SU-DHL-6 (cell line): ENCODE data around the gene CFAP70.

Experiments used
- CTCF ChIP-seq: fragments of 200-600 bp; sonication (generic); IDR thresholded peaks from one replicate; pipeline ENCODE4 v1.5.1; 2017; ENCODE audit warnings: antibody characterized with exemption, mild to moderate bottlenecking, low read length, moderate library complexity; ENCODE audit not compliant: insufficient read depth, poor library complexity, severe bottlenecking
- EZH2phosphoT487 ChIP-seq: fragments of 200-600 bp; sonication (generic), shearing (Covaris generic); conservative IDR thresholded peaks from 2 replicates; pipeline ENCODE4 v1.6.1; 2018; ENCODE audit warnings: mild to moderate bottlenecking, antibody characterized with exemption, low read length, moderate library complexity, mixed read lengths

- TF ChIP-seq CTCF (no peak), EZH2phosphoT487 (no peak)
These were observed 106.8 kb downstream of the CFAP70 start for GRCh38 chr10:73251683-73252444.
